ENCODE data around the gene ATP1A1. TPM values are rescaled to one million over a fixed set of nuclear protein-coding genes. Genes with fewer than 3 reads are reported as not detected.

ATP1A1 gene
- 63.6 TPM for total RNA-seq
- polyA plus RNA-seq: 230 TPM

DNA sequence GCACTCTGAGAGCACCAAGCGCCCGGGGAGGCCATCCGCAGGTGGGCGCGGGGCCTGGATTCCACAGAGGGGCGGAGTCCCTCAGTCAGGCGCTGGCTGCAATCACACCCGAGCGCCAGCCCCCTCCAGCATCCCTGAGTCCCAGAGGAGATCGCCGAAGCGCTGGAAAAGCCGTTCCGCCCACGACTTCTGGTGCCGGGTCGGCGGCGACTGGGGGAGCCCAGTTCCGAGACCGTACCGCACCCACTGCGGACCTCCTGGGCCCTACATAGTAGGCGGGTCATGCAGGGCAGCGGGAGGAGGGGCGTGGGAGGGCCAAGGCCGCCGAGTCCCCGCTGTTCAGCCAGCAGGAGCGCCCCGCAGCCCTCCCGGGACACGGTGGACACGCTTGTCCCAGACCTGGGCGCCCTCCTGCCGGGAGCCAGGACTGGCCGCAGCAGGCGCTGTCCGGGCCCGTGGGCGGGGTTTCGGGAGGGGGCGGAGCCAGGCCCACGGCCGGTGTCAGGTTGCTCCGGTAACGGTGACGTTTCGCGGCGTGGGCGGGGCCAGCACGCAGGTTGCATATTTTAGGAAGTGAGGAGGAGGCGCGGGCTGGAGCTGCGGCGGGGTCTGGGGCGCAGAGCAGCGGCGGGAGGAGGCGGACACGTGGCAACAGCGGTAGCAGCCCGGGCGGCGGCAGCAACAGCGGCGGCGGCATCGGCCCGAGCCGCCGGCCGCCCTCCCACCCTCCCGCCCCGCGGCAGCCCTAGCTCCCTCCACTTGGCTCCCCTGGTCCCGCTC is at the start of gene ATP1A1:
Gene ATP1A1 (plus strand): TSS at position 594 of the 780 bp plus-strand sequence. CDS start 268 bp downstream, outside the sequence.
- Histone ChIP-seq H3K4me3 (ENCODE audit: low read depth, low read length) (peak within 1 kb of the TSS; percentile 95), H3K36me3 (ENCODE audit: insufficient read depth) (no peaks in the 10 kb centered on the region), H3K27ac (ENCODE audit: low read depth) (peak within 1 kb of the TSS; percentile 94), H3K4me1 (ENCODE audit: insufficient read depth) (peaks cover 7% of the 10 kb centered on the region)
- peak; percentile 81 for DNase-seq (ENCODE audit: extremely low spot score)
- WGBS: 1% methylated on average over 78 of the region's 78 CpGs

DNA sequence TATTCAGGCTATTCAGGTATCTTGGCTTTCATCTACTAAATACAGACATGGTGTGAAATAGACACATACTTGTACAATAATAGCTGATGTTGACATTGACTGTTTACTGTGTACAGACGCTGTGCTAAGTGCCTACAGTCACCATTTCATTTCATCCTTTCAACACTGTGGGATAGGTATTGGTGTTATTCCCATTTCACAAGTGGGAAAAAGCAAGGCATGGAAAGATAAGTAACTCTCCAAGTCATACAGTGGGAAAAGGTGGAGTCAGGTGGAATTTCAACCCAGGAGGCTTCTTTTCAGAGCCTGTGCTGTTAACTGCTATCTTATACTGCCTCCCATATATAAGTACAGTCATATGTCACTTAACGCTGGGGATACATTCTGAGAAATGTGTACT is 49.6 kb upstream of the ATP1A1 start:
- no peaks in the 10 kb centered on the region for H3K4me1 ChIP-seq (ENCODE audit: insufficient read depth)
- H3K4me3 ChIP-seq (ENCODE audit: low read depth, low read length): no peak overlapping the region
- DNase-seq (ENCODE audit: extremely low spot score): no peak
- no peak overlapping the region for H3K27ac ChIP-seq (ENCODE audit: low read depth)
- H3K36me3 ChIP-seq (ENCODE audit: insufficient read depth): no peaks in the 10 kb centered on the region
- WGBS: 65% methylated on average over 2 of the region's 2 CpGs

DNA sequence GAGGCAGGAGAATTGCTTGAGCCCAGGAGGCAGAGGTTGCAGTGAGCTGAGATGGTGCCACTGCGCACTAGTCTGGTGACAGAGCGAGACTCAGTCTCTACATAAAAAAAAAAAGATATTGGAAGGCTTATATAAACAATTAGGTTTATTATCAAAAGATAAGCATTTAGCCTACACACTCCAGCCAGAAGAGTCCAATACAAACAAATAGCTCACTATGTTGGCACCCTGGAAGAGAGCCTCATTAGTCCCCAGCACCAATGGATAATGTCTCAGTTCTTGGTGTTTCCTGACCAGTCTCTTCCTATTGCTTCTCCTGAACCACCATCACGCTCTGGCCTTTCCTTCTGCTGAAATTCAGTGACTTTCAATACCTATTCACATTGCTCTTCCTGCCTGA is 48.6 kb upstream of the ATP1A1 start:
- DNase-seq (ENCODE audit: extremely low spot score): no peak
- no peak overlapping the region for H3K4me3 ChIP-seq (ENCODE audit: low read depth, low read length)
- no peak overlapping the region for H3K27ac ChIP-seq (ENCODE audit: low read depth)
- no peaks in the 10 kb centered on the region for H3K4me1 ChIP-seq (ENCODE audit: insufficient read depth)
- 86% methylated on average over 3 of the region's 3 CpGs for WGBS
- no peaks in the 10 kb centered on the region for H3K36me3 ChIP-seq (ENCODE audit: insufficient read depth)

DNA sequence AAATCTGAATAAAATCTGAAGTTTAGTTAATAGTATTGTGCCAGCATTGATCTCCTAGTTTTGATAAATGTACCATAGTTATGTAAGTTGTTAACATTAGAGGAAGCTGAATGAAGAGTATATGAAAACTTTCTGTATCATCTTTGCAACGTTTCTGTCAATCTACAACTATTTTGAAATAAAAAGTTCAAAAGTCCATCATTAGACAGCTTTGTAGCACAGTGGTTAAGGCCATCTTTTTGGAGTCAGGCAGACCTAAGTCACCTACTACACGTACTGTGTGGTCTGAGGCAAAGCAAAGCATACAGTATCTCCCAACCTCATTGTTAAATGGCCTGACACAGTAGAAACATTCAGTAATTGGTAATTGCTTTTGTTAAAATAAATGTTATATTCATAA is 47.9 kb upstream of the ATP1A1 start:
- no peak for DNase-seq (ENCODE audit: extremely low spot score)
- WGBS: 73% methylated on average over 2 of the region's 2 CpGs
- Histone ChIP-seq H3K27ac (ENCODE audit: low read depth) (no peak overlapping the region), H3K4me3 (ENCODE audit: low read depth, low read length) (no peak overlapping the region), H3K36me3 (ENCODE audit: insufficient read depth) (no peaks in the 10 kb centered on the region), H3K4me1 (ENCODE audit: insufficient read depth) (no peaks in the 10 kb centered on the region)

DNA sequence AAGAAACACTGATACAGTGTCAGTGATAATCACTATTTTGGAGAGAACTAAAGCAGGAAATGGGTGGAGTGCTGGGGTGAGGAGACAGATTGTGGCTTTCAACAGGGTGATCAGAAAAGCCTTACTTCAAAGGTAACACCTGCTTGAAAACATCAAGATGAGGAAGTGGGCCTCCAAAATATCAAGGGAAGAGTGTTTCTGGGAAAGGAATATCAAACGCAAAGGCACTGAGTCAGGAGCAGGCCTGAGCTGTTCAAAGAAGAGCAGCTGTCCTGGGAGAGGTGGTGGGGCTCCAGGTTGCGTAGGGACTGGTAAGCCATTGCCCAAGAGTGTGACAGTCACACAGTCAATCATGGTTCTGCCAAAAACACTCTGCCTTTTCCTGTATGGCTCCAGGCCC is 47.1 kb upstream of the ATP1A1 start:
- no peak overlapping the region for H3K4me3 ChIP-seq (ENCODE audit: low read depth, low read length)
- no peak overlapping the region for H3K27ac ChIP-seq (ENCODE audit: low read depth)
- 72% methylated on average over 2 of the region's 2 CpGs for WGBS
- no peak for DNase-seq (ENCODE audit: extremely low spot score)
- no peaks in the 10 kb centered on the region for H3K4me1 ChIP-seq (ENCODE audit: insufficient read depth)
- no peaks in the 10 kb centered on the region for H3K36me3 ChIP-seq (ENCODE audit: insufficient read depth)

DNA sequence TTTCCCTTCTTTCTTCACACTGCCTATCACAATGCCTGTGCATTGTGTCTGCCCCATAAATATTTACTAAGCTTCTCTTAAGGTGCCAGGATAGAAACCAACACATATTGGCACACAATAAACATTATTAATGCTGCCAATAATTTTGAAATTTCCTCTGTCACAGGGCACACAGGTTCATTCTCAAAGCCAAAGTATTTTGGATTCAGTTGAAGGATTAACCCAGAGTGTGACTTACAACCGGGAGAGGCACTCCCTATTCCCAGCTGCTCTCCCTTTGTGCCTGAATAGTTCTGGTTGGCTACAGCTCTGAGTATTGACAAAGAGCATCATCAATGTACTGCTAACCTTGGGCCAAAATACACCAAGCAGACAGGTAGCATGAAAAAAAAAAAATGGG is 46.6 kb upstream of the ATP1A1 start:
- Histone ChIP-seq H3K4me3 (ENCODE audit: low read depth, low read length) (no peak overlapping the region), H3K36me3 (ENCODE audit: insufficient read depth) (no peaks in the 10 kb centered on the region), H3K27ac (ENCODE audit: low read depth) (no peak overlapping the region), H3K4me1 (ENCODE audit: insufficient read depth) (no peaks in the 10 kb centered on the region)
- 80% methylated on average over 1 of the region's 1 CpG for WGBS
- DNase-seq (ENCODE audit: extremely low spot score): no peak

DNA sequence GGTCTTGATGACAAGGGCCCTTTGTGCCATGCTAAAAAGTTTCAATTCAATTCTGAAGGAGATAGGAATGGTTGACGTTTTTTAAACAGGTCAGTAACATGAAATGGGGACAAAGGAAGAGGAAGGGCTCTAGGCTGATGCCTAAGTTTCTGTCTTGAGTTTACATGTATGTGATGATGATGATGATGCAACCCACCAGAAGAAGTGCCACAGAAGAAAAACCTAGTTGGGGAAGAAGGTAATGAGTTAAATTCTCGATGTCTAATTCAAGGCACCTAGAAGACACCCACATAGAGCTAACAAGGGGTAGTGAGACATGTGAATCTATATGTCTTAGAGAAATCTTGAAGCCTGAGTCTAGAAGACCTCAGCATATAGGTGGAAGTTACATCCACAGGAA is 44.4 kb upstream of the ATP1A1 start:
- DNase-seq (ENCODE audit: extremely low spot score): no peak
- no peaks in the 10 kb centered on the region for H3K36me3 ChIP-seq (ENCODE audit: insufficient read depth)
- 87% methylated on average over 2 of the region's 2 CpGs for WGBS
- H3K27ac ChIP-seq (ENCODE audit: low read depth): no peak overlapping the region
- no peaks in the 10 kb centered on the region for H3K4me1 ChIP-seq (ENCODE audit: insufficient read depth)
- no peak overlapping the region for H3K4me3 ChIP-seq (ENCODE audit: low read depth, low read length)

DNA sequence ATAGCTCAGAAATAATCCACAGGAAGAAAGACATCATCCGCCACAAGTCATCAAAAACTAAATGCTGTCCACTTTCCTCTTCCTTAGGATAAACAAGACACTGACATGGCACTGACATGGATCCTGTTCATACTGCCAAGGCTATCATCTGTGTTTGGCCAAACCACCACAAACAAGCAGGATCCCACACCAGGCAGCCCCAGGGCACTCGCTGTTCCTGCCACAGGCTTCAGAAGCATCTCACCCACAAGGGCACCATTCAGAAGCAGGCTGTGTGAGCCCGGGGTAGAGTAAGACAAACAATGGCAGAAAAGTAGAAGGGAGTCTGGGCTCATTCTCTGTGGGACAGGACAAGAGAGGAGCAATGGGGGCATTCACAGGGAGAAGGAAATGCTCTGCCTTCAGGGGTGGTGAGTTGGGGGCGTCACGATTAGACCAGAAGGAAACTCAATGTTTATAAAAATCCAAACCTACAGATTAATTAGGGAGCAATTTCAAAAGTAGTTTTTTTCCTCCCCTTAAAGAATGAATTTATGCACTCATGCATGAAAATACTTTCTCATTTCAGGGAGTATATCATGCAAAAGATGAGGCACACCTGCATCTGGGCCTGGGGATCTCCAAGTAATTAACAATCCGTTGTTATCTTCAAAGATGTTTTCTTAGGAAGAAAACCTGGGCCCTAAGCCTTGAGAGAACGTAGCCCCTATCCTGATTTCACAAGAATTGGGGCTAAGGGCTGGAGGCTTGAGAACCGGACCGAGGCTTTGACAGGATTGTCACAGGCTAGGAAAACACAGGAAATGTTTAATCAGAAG is 43.3 kb upstream of the ATP1A1 start:
- Histone ChIP-seq H3K4me1 (ENCODE audit: insufficient read depth) (no peaks in the 10 kb centered on the region), H3K36me3 (ENCODE audit: insufficient read depth) (no peaks in the 10 kb centered on the region), H3K27ac (ENCODE audit: low read depth) (no peak overlapping the region), H3K4me3 (ENCODE audit: low read depth, low read length) (no peak overlapping the region)
- no peak for DNase-seq (ENCODE audit: extremely low spot score)
- WGBS: 54% methylated on average over 9 of the region's 9 CpGs

DNA sequence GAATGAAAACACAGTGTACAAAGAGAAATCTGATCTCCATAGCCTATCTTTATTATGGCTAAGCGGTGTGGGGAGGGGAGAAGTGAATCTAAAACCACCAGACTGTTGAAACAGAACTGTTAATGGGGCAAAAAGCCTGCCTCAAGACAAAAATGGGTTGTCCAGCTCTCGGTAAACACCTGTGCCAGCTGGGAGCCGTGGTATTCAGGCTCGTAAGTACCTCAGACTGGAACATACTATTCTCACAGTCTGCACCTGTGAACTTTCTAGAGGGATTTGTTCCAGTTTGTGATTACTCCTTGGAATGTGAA is 42.7 kb upstream of the ATP1A1 start:
- H3K27ac ChIP-seq (ENCODE audit: low read depth): no peak overlapping the region
- WGBS: 40% methylated on average over 4 of the region's 4 CpGs
- H3K36me3 ChIP-seq (ENCODE audit: insufficient read depth): no peaks in the 10 kb centered on the region
- H3K4me1 ChIP-seq (ENCODE audit: insufficient read depth): no peaks in the 10 kb centered on the region
- DNase-seq (ENCODE audit: extremely low spot score): no peak
- no peak overlapping the region for H3K4me3 ChIP-seq (ENCODE audit: low read depth, low read length)

DNA sequence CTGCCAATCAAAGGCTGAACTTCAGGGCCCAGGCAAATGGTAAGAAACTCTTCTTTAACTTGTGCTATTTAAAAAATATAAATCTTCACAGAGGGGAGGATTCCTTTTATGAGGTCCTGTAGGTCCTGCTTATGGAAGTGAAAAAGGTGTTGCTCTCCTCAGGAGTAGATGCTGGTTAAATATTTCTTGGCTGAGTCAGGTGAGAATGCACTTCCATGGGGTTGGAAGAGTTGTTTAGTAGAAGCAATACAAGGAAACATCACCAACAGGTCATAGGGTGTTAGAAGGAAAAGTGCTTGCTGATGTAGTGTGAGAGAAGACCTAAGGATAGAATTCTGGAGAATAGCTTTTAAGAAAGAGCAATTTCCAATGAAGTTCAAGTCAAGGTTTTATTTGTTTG is 42.2 kb upstream of the ATP1A1 start:
- DNase-seq (ENCODE audit: extremely low spot score): no peak
- no peak overlapping the region for H3K4me3 ChIP-seq (ENCODE audit: low read depth, low read length)
- no peaks in the 10 kb centered on the region for H3K36me3 ChIP-seq (ENCODE audit: insufficient read depth)
- H3K4me1 ChIP-seq (ENCODE audit: insufficient read depth): no peaks in the 10 kb centered on the region
- no peak overlapping the region for H3K27ac ChIP-seq (ENCODE audit: low read depth)

DNA sequence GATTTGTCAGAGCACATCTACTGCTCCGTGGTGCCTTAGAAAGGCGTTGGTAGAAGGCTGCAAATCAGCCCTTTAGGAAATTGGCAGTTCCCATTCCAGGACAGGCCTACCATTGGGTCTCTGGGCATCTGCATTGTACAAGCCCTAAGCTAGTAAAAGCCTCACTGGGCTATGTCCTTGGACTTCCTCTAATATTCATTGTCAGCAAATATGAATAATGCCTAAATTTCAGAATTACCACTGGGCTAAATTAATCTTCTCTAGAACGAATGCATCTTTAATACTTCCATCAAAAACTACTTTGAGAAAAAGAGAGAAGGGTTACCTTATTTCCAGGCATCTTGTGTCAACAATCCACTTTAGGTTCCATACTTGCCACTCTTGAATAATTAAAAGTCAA is 41.5 kb upstream of the ATP1A1 start:
- H3K27ac ChIP-seq (ENCODE audit: low read depth): no peak overlapping the region
- WGBS: 84% methylated on average over 3 of the region's 3 CpGs
- H3K36me3 ChIP-seq (ENCODE audit: insufficient read depth): no peaks in the 10 kb centered on the region
- no peak for DNase-seq (ENCODE audit: extremely low spot score)
- H3K4me1 ChIP-seq (ENCODE audit: insufficient read depth): no peaks in the 10 kb centered on the region
- no peak overlapping the region for H3K4me3 ChIP-seq (ENCODE audit: low read depth, low read length)

DNA sequence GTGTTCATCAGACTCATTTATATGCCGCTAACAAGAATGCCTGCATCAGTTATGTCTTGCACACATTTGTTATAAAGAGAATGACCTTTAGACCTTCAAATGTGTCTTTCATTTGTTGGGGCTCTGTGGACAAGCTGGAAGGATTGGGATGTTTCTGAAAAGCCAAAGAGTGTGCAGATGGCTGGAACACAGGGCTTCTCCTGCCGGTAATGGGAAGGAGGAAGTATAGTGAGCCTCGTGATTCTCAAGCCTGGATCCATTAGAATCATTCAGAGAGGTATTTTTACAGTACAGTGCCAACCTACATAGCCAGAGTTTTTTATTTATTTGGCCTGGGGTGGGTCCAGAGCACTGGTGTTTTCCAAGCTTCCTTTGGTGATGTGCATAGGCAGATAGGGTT is 40.6 kb upstream of the ATP1A1 start:
- DNase-seq (ENCODE audit: extremely low spot score): no peak
- H3K36me3 ChIP-seq (ENCODE audit: insufficient read depth): no peaks in the 10 kb centered on the region
- 73% methylated on average over 3 of the region's 3 CpGs for WGBS
- H3K4me1 ChIP-seq (ENCODE audit: insufficient read depth): no peaks in the 10 kb centered on the region
- H3K4me3 ChIP-seq (ENCODE audit: low read depth, low read length): no peak overlapping the region
- H3K27ac ChIP-seq (ENCODE audit: low read depth): no peak overlapping the region

DNA sequence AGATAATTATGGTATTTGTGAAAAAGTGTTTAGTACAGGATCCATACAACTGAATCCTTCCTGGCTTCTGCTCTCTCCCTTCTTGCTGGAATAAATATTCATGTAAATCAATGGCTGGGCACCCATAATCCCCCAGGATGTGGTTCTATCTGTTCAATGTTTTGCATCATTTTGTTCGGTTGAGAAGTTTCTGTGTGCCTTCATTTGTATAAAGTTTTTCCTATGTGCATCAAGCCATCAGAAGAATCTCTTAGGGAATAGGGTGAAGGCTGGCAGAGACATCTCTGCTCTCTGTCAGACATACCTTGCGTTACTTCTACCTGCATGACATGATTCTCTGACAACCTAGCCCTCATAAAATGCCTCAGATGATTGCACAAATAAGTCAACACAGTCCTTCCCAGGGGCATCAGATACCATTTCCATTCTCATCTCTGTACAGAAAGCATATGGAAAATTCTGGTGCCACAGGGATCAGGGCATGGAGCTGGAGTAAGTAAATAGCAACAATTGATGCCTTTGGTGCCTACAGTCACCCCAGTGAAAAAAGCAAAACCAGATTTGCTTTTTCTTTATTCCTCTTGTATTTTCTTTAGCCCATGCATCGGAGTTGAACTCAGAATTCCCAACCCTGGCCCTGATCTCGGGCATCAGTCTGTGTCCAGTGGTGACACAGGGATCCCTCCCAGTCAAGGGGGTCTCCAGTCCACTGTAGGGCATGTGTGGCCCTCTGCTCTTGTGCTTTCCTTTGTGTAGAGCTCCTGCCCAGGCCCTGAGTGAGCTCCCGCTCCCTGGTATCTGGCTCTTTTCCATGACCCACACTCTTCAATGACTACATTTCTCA is 39.7 kb upstream of the ATP1A1 start:
- Histone ChIP-seq H3K27ac (ENCODE audit: low read depth) (no peak overlapping the region), H3K4me1 (ENCODE audit: insufficient read depth) (no peaks in the 10 kb centered on the region), H3K36me3 (ENCODE audit: insufficient read depth) (no peaks in the 10 kb centered on the region), H3K4me3 (ENCODE audit: low read depth, low read length) (no peak overlapping the region)
- DNase-seq (ENCODE audit: extremely low spot score): no peak
- WGBS: 95% methylated on average over 5 of the region's 5 CpGs
